Measurements from ENCODE around the gene SLC1A7.

- TF ChIP-seq CTCF (IDR thresholded peaks at IDR 0.05) (no peak), EZH2 (IDR thresholded peaks at IDR 0.05) (no peak)
These were observed 23.0 kb upstream of the SLC1A7 start for GRCh38 chr1:53165408-53165961.

Measured in neural progenitor cell (in vitro differentiated cells).